ENCODE results near the gene CD164. TPM values are rescaled to one million over a fixed set of nuclear protein-coding genes. Genes with fewer than 3 reads are reported as not detected.
A peak's percentile ranks its signal among the peaks of the same experiment; 100 is the strongest.

The CD164 gene
- total and polyA plus RNA-seq, 3 experiments from 2014 or later: 246 to 291 (median 259) TPM

DNA sequence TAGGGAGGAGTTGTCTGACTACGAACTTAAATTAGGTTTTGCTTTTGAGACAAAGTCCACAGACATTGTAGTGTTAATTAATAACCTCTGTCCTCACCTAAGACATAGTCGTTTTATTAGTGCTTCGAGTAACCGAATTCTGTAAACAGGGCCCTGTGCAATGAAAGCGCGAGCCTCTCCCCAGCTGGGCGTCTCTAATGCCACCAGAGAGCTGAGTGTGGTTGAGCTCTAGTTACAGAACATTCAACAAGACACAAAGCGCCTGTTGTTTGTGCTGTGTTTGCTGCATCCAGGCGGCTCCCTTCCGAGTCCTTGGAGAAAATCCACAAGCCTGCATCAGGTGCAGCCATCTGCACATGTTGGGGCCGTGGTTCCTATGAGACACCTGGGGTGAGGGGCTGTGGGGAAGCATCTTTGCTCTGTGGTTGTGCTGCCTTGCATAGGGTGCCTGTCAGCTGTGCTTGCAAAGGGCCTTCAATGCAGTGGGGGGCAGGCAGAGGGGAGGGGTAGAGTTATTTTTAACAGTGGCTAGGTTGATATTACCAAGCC is 63.9 kb downstream of the CD164 start:
- POLR2A ChIA-PET: no interaction called here
- H3K27me3 ChIP-seq (ENCODE audit: insufficient read depth, low read length, poor library complexity, severe bottlenecking): no peaks in the 10 kb centered on the region
- no peaks in the 10 kb centered on the region for H3K36me3 ChIP-seq (ENCODE audit: insufficient read depth, low read length)
- CTCF ChIA-PET: no interaction called here
- no peak overlapping the region for H3K27ac ChIP-seq (ENCODE audit: low read depth, low read length)
- H3K4me1 ChIP-seq (ENCODE audit: insufficient read depth, low read length): peaks cover 4% of the 10 kb centered on the region
- Mint-ChIP-seq H3K4me1 (peaks cover 4 to 9% (median 8%) of the 10 kb centered on the region in 3 donors), H3K27ac (peak overlapping the region in 1 of 8 donors; percentile 29), H3K27me3 (peaks cover 8 to 14% of the 10 kb centered on the region in 2 donors), H3K9me3 (no peaks in the 10 kb centered on the region), H3K4me3 (no peak overlapping the region), H3K36me3 (no peaks in the 10 kb centered on the region)
- no peak for DNase-seq
- no peak overlapping the region for H3K4me3 ChIP-seq (ENCODE audit: low read length)
- no peaks in the 10 kb centered on the region for H3K9me3 ChIP-seq (ENCODE audit: low read length)

DNA sequence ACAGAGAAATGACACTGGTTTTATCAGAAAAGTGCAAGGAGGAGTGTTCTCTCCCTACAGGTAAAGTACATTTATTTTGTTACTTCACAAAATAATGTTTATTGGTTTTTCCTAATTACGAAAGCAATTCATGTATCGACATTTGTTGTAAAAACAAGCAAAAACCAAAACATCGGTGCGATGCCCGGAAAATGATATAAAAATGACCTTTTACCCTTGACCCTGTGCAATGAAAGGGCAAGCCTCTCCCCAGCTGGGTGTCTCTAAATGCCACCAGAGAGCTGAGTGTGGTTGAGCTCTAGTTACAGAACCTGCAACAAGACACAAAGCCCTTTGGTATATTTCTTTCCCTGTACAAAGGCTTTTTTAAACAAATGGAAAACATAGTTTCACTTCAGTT is 65.4 kb downstream of the CD164 start:
- no peak overlapping the region for H3K4me3 ChIP-seq (ENCODE audit: low read length)
- Mint-ChIP-seq H3K36me3 (no peaks in the 10 kb centered on the region), H3K27me3 (peaks cover 8 to 14% of the 10 kb centered on the region in 2 donors), H3K27ac (no peak overlapping the region), H3K9me3 (no peaks in the 10 kb centered on the region), H3K4me1 (no peaks in the 10 kb centered on the region), H3K4me3 (no peak overlapping the region)
- H3K9me3 ChIP-seq (ENCODE audit: low read length): no peaks in the 10 kb centered on the region
- no peak overlapping the region for H3K27ac ChIP-seq (ENCODE audit: low read depth, low read length)
- no peaks in the 10 kb centered on the region for H3K4me1 ChIP-seq (ENCODE audit: insufficient read depth, low read length)
- H3K36me3 ChIP-seq (ENCODE audit: insufficient read depth, low read length): no peaks in the 10 kb centered on the region
- ChIA-PET POLR2A (no interaction called here), CTCF (no interaction called here)
- DNase-seq: no peak
- no peaks in the 10 kb centered on the region for H3K27me3 ChIP-seq (ENCODE audit: insufficient read depth, low read length, poor library complexity, severe bottlenecking)

Other genes starting within 250 kb of the CD164 start
- under 1 TPM in 1 of 2 experiments, not detected in 1; 0.13 TPM for gene PPIL6, start 58.2 kb upstream of the CD164 start, total RNA-seq
- 0.46 TPM for gene PPIL6, start 58.2 kb upstream of the CD164 start, polyA plus RNA-seq
- 10 to 100 TPM; 15.1 to 15.8 TPM for gene SMPD2, start 58.3 kb upstream of the CD164 start, total RNA-seq
- gene SMPD2, start 58.3 kb upstream of the CD164 start, polyA plus RNA-seq: 9.4 TPM
- 10 to 100 TPM; 33.2 to 34.7 TPM for gene MICAL1, start 73.3 kb upstream of the CD164 start, total RNA-seq
- gene MICAL1, start 73.3 kb upstream of the CD164 start, polyA plus RNA-seq: 18.8 TPM
- gene ZBTB24, start 100.8 kb upstream of the CD164 start, total RNA-seq: 10 to 100 TPM; 19.5 to 19.9 TPM
- gene ZBTB24, start 100.8 kb upstream of the CD164 start, polyA plus RNA-seq: 7.5 TPM